A673 (cell line): Measurements from ENCODE around the gene BFSP2.

ENCODE experiments used
- CTCF ChIP-seq: fragments of 300-800, 200-600 bp; sonication (generic); conservative IDR thresholded peaks from 2 replicates; pipeline ENCODE4 v1.5.1; 2017; ENCODE audit warnings: low read depth, mild to moderate bottlenecking, antibody characterized with exemption, low read length, moderate library complexity, mixed read lengths
- EZH2 ChIP-seq: fragments of 200-600 bp; sonication (generic); IDR thresholded peaks from 2 replicates; pipeline ENCODE4 v1.6.1; 2017; ENCODE audit warnings: borderline replicate concordance, low read depth, mild to moderate bottlenecking, mixed read lengths, antibody characterized with exemption, low read length; ENCODE audit not compliant: poor library complexity, severe bottlenecking

- TF ChIP-seq CTCF (no peak), EZH2 (no peak)
Observed at GRCh38 chr3:133393691-133394474, 6.0 kb upstream of the BFSP2 start.
